GM19043 (cell line): Measurements from ENCODE around the gene RUSF1.
A peak's percentile ranks its signal among the peaks of the same experiment; 100 is the strongest.
"Not testable (repeated sequence)": the region's sequence is repeated elsewhere in the genome, so short reads cannot be mapped to it uniquely, and the experiment has no call there.

Experiments used
- ATAC-seq: cut with Tn5 transposase; IDR thresholded peaks from one replicate; pipeline ENCODE4 v1.9.1; 2021; ENCODE audit warnings: low read depth; ENCODE audit not compliant: unreplicated experiment

The RUSF1 gene

GRCh38 chr16:31519759-31520431 is 11.7 kb upstream of the RUSF1 start:
- ATAC-seq = no peak

GRCh38 chr16:31517800-31518402 is 9.7 kb upstream of the RUSF1 start:
- no peak for ATAC-seq

- no peak for ATAC-seq
These were observed 5.7 kb upstream of the RUSF1 start for GRCh38 chr16:31513884-31514283.

GRCh38 chr16:31513126-31513525 is 4.9 kb upstream of the RUSF1 start:
- ATAC-seq = no peak

GRCh38 chr16:31508706-31509195 is 560 bp upstream of the RUSF1 start:
- no peak for ATAC-seq

GRCh38 chr16:31507617-31507928 is 618 bp downstream of the RUSF1 start:
- no peak for ATAC-seq

GRCh38 chr16:31505483-31505882 is 2.7 kb downstream of the RUSF1 start:
- peak; percentile 45 for ATAC-seq

GRCh38 chr16:31504159-31504558 is 4.0 kb downstream of the RUSF1 start:
- no peak for ATAC-seq

GRCh38 chr16:31503555-31503954 is 4.6 kb downstream of the RUSF1 start:
- not testable (repeated sequence) for ATAC-seq

- no peak for ATAC-seq
These were observed 5.2 kb downstream of the RUSF1 start for GRCh38 chr16:31502981-31503380.

- ATAC-seq = no peak
These were observed 6.2 kb downstream of the RUSF1 start for GRCh38 chr16:31501966-31502348.

GRCh38 chr16:31501226-31501965 is 6.8 kb downstream of the RUSF1 start:
- no peak for ATAC-seq

GRCh38 chr16:31499928-31500327 is 8.3 kb downstream of the RUSF1 start:
- no peak for ATAC-seq

GRCh38 chr16:31498493-31498892 is 9.7 kb downstream of the RUSF1 start:
- ATAC-seq = no peak

- no peak for ATAC-seq
These were observed 11.5 kb downstream of the RUSF1 start for GRCh38 chr16:31496670-31497069.

GRCh38 chr16:31493506-31494125 is 14.6 kb downstream of the RUSF1 start:
- no peak for ATAC-seq

- no peak for ATAC-seq
These were observed 16.3 kb downstream of the RUSF1 start for GRCh38 chr16:31491778-31492418.

GRCh38 chr16:31489616-31490584 is 18.3 kb downstream of the RUSF1 start:
- ATAC-seq = no peak

GRCh38 chr16:31489298-31489564 is 19.0 kb downstream of the RUSF1 start:
- no peak for ATAC-seq
